ENCODE results near the gene TNS1. TPM values are rescaled to one million over a fixed set of nuclear protein-coding genes. Genes with fewer than 3 reads are reported as not detected.

Gene TNS1
- total RNA-seq, 1 experiment from 2014 or later = 6.2 TPM

GRCh38 chr2:217996361-217996760, 6.4 kb downstream of the TNS1 start:
- ChIA-PET RAD21 (ENCODE audit: low non-redundant PET in 1 of 2, low total read pairs in 2 of 2, uncharacterized antibody in 2 of 2, unreplicated experiment in 2 of 2) (no interaction called here), POLR2A (no interaction called here), CTCF (interaction anchor here (4.5 kb wide), 1 partner anchor 210 kb away, joined by 35 read pairs; no protein-coding TSS in a partner anchor)
- H3K27me3 ChIP-seq (ENCODE audit: insufficient read depth, low read length) = no peaks in the 10 kb centered on the region
- H3K4me2 ChIP-seq (ENCODE audit: low read length) = peak overlapping the region; percentile 31
- H2AFZ ChIP-seq (ENCODE audit: low read depth, low read length, poor library complexity, severe bottlenecking) = no peak overlapping the region
- no peak overlapping the region for H3K9ac ChIP-seq (ENCODE audit: low read length)
- no peaks in the 10 kb centered on the region for H3K9me2 ChIP-seq (ENCODE audit: insufficient read depth)
- H3K27ac ChIP-seq (ENCODE audit: low read depth, low read length) = no peak overlapping the region
- H4K20me1 ChIP-seq (ENCODE audit: insufficient read depth) = no peaks in the 10 kb centered on the region
- BruUV-seq (replicated peaks) = no TSS peak
- no peak for TF ChIP-seq REST (IDR thresholded peaks at IDR 0.05; ENCODE audit: low read depth)
- no peak for TF ChIP-seq ZBTB33 (IDR thresholded peaks at IDR 0.05; ENCODE audit: extremely low read depth, insufficient replicate concordance, low read length)
- no peak for TF ChIP-seq CEBPB (IDR thresholded peaks at IDR 0.05; ENCODE audit: low read depth)
- TF ChIP-seq ZNF274 (IDR thresholded peaks at IDR 0.05; ENCODE audit: low read depth, low read length) = no peak
- TF ChIP-seq EGR1 (IDR thresholded peaks at IDR 0.05; ENCODE audit: low read depth) = no peak
- no peak for TF ChIP-seq EZH2phosphoT487 (IDR thresholded peaks at IDR 0.05; ENCODE audit: borderline replicate concordance)
- no peak overlapping the region for H3K4me3 ChIP-seq (replicated peaks in 1 of 2; ENCODE audit: low read depth in 1 of 2, low read length in 2 of 2)
- H3K4me1 ChIP-seq (ENCODE audit: control insufficient read depth in 1 of 2, insufficient read depth in 2 of 2, low read length in 2 of 2) = peaks cover 13 to 27% of the 10 kb centered on the region in 2 experiments
- ATAC-seq (no peak), DNase-seq (ENCODE audit: low read depth, low spot score) (no peak)
- no peaks in the 10 kb centered on the region for H3K36me3 ChIP-seq (ENCODE audit: control insufficient read depth in 1 of 2, insufficient read depth in 2 of 2, low read length in 2 of 2)
- H3K79me2 ChIP-seq (ENCODE audit: insufficient read depth, low read length) = no peaks in the 10 kb centered on the region
- intact Hi-C loops (cut with micrococcal nuclease) = no loop called here
- H3K9me3 ChIP-seq (ENCODE audit: control insufficient read depth in 1 of 2, insufficient read depth in 1 of 2, low read depth in 1 of 2, low read length in 2 of 2) = no peaks in the 10 kb centered on the region

Data from HCT116 (cell line).